Cardiac fibroblast (primary cell): Measurements from ENCODE around the gene EFTUD2.
A peak's percentile ranks its signal among the peaks of the same experiment; 100 is the strongest.

ENCODE experiments used
- DNase-seq, 2 donors: peaks; one replicate each; pipeline versions ENCODE4 v3.0.0 to v3.0.0-alpha.2; 2010; ENCODE audit warnings: low read depth in 2 of 2
- H3K4me3 ChIP-seq, 2 donors: replicated peaks in 1 of 2; 1 replicate in 1 of 2; 2 replicates in 1 of 2; pipeline ENCODE4 v1.5.1; 2011; ENCODE audit warnings: low read depth in 2 of 2, low read length in 2 of 2, mild to moderate bottlenecking in 2 of 2, moderate library complexity in 1 of 2
- TF ChIP-seq, protein P1 (sequence below): IDR thresholded peaks from one replicate; pipeline ENCODE4 v1.5.1; 2011; ENCODE audit warnings: low read depth, mild to moderate bottlenecking, low read length, inconsistent platforms

EFTUD2 gene

DNA sequence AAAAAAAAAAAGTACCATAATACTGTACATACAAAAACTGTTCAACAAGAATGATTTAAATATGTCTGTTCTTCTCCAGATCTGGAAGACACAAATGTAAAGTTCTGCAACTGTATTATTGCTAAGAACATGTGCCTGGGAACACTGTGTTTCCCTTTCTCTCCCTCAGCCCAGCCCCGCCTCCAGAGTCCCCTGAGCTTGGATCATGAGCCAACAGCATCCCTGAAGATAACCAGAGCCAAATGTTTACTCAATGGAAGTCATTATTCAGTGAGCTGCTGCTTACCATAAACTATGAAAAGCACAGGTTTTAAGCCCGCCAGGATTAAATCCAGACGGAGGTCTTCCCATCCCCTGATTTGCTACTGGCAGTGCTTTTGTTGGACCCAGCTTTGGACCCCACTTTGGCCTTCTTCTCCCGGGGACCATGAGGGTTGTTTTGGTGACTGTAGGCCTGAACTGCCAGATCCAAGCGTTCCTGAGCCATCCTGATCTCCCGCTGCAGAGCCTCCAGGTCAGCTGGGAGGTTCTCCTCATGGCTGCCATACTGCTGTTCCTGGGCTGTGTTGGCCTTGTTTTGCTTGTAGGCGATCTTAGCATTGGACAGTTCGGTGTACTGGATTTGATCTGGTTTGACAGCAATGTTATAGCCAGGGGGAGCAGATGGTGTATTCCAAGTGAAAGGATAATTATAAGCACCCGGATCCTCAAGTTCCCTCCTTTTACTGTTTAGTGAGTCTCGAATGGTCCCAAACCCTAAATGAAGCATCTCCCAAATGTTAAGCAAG lies 94.7 kb downstream of the EFTUD2 start:
- peak; percentile 46 to 57 for DNase-seq
- TF ChIP-seq, protein P1, sequence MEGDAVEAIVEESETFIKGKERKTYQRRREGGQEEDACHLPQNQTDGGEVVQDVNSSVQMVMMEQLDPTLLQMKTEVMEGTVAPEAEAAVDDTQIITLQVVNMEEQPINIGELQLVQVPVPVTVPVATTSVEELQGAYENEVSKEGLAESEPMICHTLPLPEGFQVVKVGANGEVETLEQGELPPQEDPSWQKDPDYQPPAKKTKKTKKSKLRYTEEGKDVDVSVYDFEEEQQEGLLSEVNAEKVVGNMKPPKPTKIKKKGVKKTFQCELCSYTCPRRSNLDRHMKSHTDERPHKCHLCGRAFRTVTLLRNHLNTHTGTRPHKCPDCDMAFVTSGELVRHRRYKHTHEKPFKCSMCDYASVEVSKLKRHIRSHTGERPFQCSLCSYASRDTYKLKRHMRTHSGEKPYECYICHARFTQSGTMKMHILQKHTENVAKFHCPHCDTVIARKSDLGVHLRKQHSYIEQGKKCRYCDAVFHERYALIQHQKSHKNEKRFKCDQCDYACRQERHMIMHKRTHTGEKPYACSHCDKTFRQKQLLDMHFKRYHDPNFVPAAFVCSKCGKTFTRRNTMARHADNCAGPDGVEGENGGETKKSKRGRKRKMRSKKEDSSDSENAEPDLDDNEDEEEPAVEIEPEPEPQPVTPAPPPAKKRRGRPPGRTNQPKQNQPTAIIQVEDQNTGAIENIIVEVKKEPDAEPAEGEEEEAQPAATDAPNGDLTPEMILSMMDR, result no peak
- H3K4me3 ChIP-seq, result no peak overlapping the region

- H3K4me3 ChIP-seq, result no peak overlapping the region
- DNase-seq, result no peak
- TF ChIP-seq, protein P1, result no peak
Measured at GRCh38 chr17:44801880-44802279, 97.4 kb downstream of the EFTUD2 start.
